WERI-Rb-1 (cell line): ENCODE measurements around the gene PKD2L2.

Experiments used
- DNase-seq: peaks from one replicate; pipeline ENCODE4 v3.0.0-alpha.2; 2020
- H3K27ac ChIP-seq: fragments of 250-450 bp; sonication (Bioruptor Pico); 2 replicates; pipeline ENCODE4 v1.5.1; 2020; ENCODE audit warnings: mild to moderate bottlenecking, moderate library complexity
- H3K27me3 ChIP-seq: fragments of 250-450 bp; sonication (Bioruptor Pico); 2 replicates; pipeline ENCODE4 v1.5.1; 2021; ENCODE audit warnings: mild to moderate bottlenecking, low read depth, moderate library complexity; ENCODE audit not compliant: insufficient read depth, severe bottlenecking
- H3K36me3 ChIP-seq: fragments of 250-450 bp; sonication (Bioruptor Pico); 2 replicates; pipeline ENCODE4 v1.5.1; 2020; ENCODE audit warnings: mild to moderate bottlenecking, moderate library complexity
- H3K4me3 ChIP-seq: 2 replicates; pipeline ENCODE4 v1.5.1; 2011; ENCODE audit warnings: low read depth, mild to moderate bottlenecking, control low read depth, low read length
- H3K9me3 ChIP-seq: fragments of 250-450 bp; sonication (Bioruptor Pico); 2 replicates; pipeline ENCODE4 v1.5.1; 2021; ENCODE audit warnings: mild to moderate bottlenecking, moderate library complexity; ENCODE audit not compliant: severe bottlenecking
- CTCF ChIP-seq: IDR thresholded peaks from 2 replicates; pipeline ENCODE4 v1.5.1; 2011; ENCODE audit warnings: low read depth, mild to moderate bottlenecking, control low read depth, inconsistent platforms, low read length

PKD2L2 gene

GRCh38 chr5:137914758-137915157, 25.5 kb downstream of the PKD2L2 start:
- no peak for TF ChIP-seq CTCF
- H3K36me3 ChIP-seq = no peaks in the 10 kb centered on the region
- DNase-seq = no peak
- no peak overlapping the region for H3K27ac ChIP-seq
- no peak overlapping the region for H3K4me3 ChIP-seq
- no peaks in the 10 kb centered on the region for H3K9me3 ChIP-seq
- no peaks in the 10 kb centered on the region for H3K27me3 ChIP-seq

- DNase-seq = no peak
- Histone ChIP-seq H3K27ac (no peak overlapping the region), H3K27me3 (no peaks in the 10 kb centered on the region), H3K9me3 (no peaks in the 10 kb centered on the region), H3K4me3 (no peak overlapping the region), H3K36me3 (no peaks in the 10 kb centered on the region)
- no peak for TF ChIP-seq CTCF
Measured at GRCh38 chr5:137916923-137917322, 27.7 kb downstream of the PKD2L2 start.

GRCh38 chr5:137921931-137922330, 32.7 kb downstream of the PKD2L2 start:
- H3K4me3 ChIP-seq = no peak overlapping the region
- no peaks in the 10 kb centered on the region for H3K9me3 ChIP-seq
- no peak for TF ChIP-seq CTCF
- H3K27ac ChIP-seq = no peak overlapping the region
- H3K27me3 ChIP-seq = no peaks in the 10 kb centered on the region
- DNase-seq = no peak
- H3K36me3 ChIP-seq = no peaks in the 10 kb centered on the region

- no peak overlapping the region for H3K27ac ChIP-seq
- no peaks in the 10 kb centered on the region for H3K9me3 ChIP-seq
- no peak for TF ChIP-seq CTCF
- H3K36me3 ChIP-seq = no peaks in the 10 kb centered on the region; the same call in 1 of the 2 replicates
- H3K4me3 ChIP-seq = no peak overlapping the region
- DNase-seq = no peak
- no peaks in the 10 kb centered on the region for H3K27me3 ChIP-seq
Measured at GRCh38 chr5:137923856-137924255, 34.6 kb downstream of the PKD2L2 start.

GRCh38 chr5:137932800-137933199, 43.5 kb downstream of the PKD2L2 start:
- no peak for TF ChIP-seq CTCF
- DNase-seq = no peak
- Histone ChIP-seq H3K4me3 (no peak overlapping the region), H3K9me3 (no peaks in the 10 kb centered on the region), H3K36me3 (no peaks in the 10 kb centered on the region; the same call in 1 of the 2 replicates), H3K27me3 (no peaks in the 10 kb centered on the region), H3K27ac (no peak overlapping the region)

- no peak overlapping the region for H3K27ac ChIP-seq
- peaks cover under 1% of the 10 kb centered on the region for H3K36me3 ChIP-seq
- no peaks in the 10 kb centered on the region for H3K27me3 ChIP-seq
- no peak overlapping the region for H3K4me3 ChIP-seq
- DNase-seq = no peak
- TF ChIP-seq CTCF = no peak
- no peaks in the 10 kb centered on the region for H3K9me3 ChIP-seq
Measured at GRCh38 chr5:137933491-137933911, 44.2 kb downstream of the PKD2L2 start.
